Lower lobe of right lung (tissue), 2 donors: Measurements from ENCODE around the gene NDST1. TPM values are rescaled to one million over a fixed set of nuclear protein-coding genes. Genes with fewer than 3 reads are reported as not detected.

Experiments
- ATAC-seq, 2 donors: fragments of 200-7000 bp; cut with Tn5 transposase; one replicate each; pipeline ENCODE4 v1.9.1; 2020 to 2022; ENCODE audit warnings: mild to moderate bottlenecking in 2 of 2, moderate library complexity in 2 of 2
- DNase-seq: peaks from one replicate; pipeline ENCODE4 v3.0.0-alpha.2; 2020
- H3K27ac ChIP-seq: fragments of 200-600 bp; one replicate; pipeline ENCODE4 v1.8.0; 2022
- H3K27me3 ChIP-seq: fragments of 200-600 bp; one replicate; pipeline ENCODE4 v1.8.0; 2022; ENCODE audit warnings: low read depth
- H3K36me3 ChIP-seq: fragments of 200-600 bp; one replicate; pipeline ENCODE4 v1.8.0; 2022; ENCODE audit warnings: mild to moderate bottlenecking
- H3K4me1 ChIP-seq: fragments of 200-600 bp; one replicate; pipeline ENCODE4 v1.8.0; 2022
- H3K4me3 ChIP-seq: fragments of 200-600 bp; one replicate; pipeline ENCODE4 v1.8.0; 2022; ENCODE audit warnings: mild to moderate bottlenecking
- H3K9me3 ChIP-seq: fragments of 200-600 bp; one replicate; pipeline ENCODE4 v1.8.0; 2022
- CTCF ChIP-seq: fragments of 200-600 bp; IDR thresholded peaks from one replicate; pipeline ENCODE4 v1.8.0; 2022; ENCODE audit warnings: antibody characterized with exemption, mild to moderate bottlenecking
- intact Hi-C: fragments of 100-400 bp; cut with DNase I; formaldehyde crosslinking; loops from one replicate; pipeline ENCODE4 v1.11.0; 2022
- total RNA-seq: library from RNA; stranded (reverse); fragmentation: NEBNext Ultra II Directional; extraction: Animal tissue kit (Norgen Biotek cat#: 25700); gene quantifications from one replicate; pipeline ENCODE4 v1.2.1, GENCODE V29; 2021
- donor health status: DM: no; HTN: yes; CAD: no; lungs with severe emphysema.

NDST1 gene
- total RNA-seq, 1 donor from 2014 or later, result 117 TPM

- H3K4me1 ChIP-seq, result peaks cover 51% of the 10 kb centered on the region
- intact Hi-C loops, result no loop called here
- H3K27me3 ChIP-seq, result no peaks in the 10 kb centered on the region
- no peak overlapping the region for H3K4me3 ChIP-seq
- H3K27ac ChIP-seq, result peak overlapping the region; percentile 57
- no peak for DNase-seq
- peak in 1 of 2 donors; percentile 6 for ATAC-seq
- TF ChIP-seq CTCF, result no peak
- H3K36me3 ChIP-seq, result peaks cover 87% of the 10 kb centered on the region
- no peaks in the 10 kb centered on the region for H3K9me3 ChIP-seq
Observed at GRCh38 chr5:150541895-150542294, 34.0 kb downstream of the NDST1 start.

GRCh38 chr5:150542933-150543445 is 35.1 kb downstream of the NDST1 start:
- Histone ChIP-seq H3K4me1 (peaks cover 51% of the 10 kb centered on the region), H3K4me3 (no peak overlapping the region), H3K9me3 (no peaks in the 10 kb centered on the region), H3K27me3 (no peaks in the 10 kb centered on the region), H3K27ac (peak overlapping the region; percentile 57), H3K36me3 (peaks cover 87% of the 10 kb centered on the region)
- DNase-seq (no peak), ATAC-seq (peak in 1 of 2 donors; percentile 40)
- intact Hi-C loops, result no loop called here
- no peak for TF ChIP-seq CTCF

- DNase-seq (peak; percentile 86), ATAC-seq (peak; percentile 79 to 87)
- Histone ChIP-seq H3K36me3 (peaks cover 87% of the 10 kb centered on the region), H3K9me3 (no peaks in the 10 kb centered on the region), H3K27ac (no peak overlapping the region), H3K4me3 (no peak overlapping the region), H3K27me3 (no peaks in the 10 kb centered on the region), H3K4me1 (peaks cover 50% of the 10 kb centered on the region)
- intact Hi-C loops, result no loop called here
- peak; percentile 93 for TF ChIP-seq CTCF
Observed at GRCh38 chr5:150544611-150545219, 36.8 kb downstream of the NDST1 start.

- no peak overlapping the region for H3K4me3 ChIP-seq
- no peak for ATAC-seq
- no peaks in the 10 kb centered on the region for H3K27me3 ChIP-seq
- no peak overlapping the region for H3K27ac ChIP-seq
- no peaks in the 10 kb centered on the region for H3K9me3 ChIP-seq
- no peak for DNase-seq
- H3K36me3 ChIP-seq, result peaks cover 87% of the 10 kb centered on the region
- TF ChIP-seq CTCF, result no peak
- intact Hi-C loops, result no loop called here
- H3K4me1 ChIP-seq, result peaks cover 44% of the 10 kb centered on the region
Observed at GRCh38 chr5:150545246-150545645, 37.3 kb downstream of the NDST1 start.

GRCh38 chr5:150548123-150548522 is 40.2 kb downstream of the NDST1 start:
- no peak for DNase-seq
- Histone ChIP-seq H3K27me3 (no peaks in the 10 kb centered on the region), H3K36me3 (peaks cover 91% of the 10 kb centered on the region), H3K4me1 (peaks cover 16% of the 10 kb centered on the region), H3K9me3 (no peaks in the 10 kb centered on the region), H3K4me3 (no peak overlapping the region), H3K27ac (no peak overlapping the region)
- TF ChIP-seq CTCF, result no peak
- no peak for ATAC-seq
- intact Hi-C loops, result no loop called here
